Measurements from ENCODE around the gene HMG20A.

Gene HMG20A

GRCh38 chr15:77414789-77415442 is 5.8 kb upstream of the HMG20A start:
- no peaks in the 10 kb centered on the region for H3K27me3 Mint-ChIP-seq
- DNase-seq, result no peak
- peaks cover 5% of the 10 kb centered on the region for H3K36me3 Mint-ChIP-seq (ENCODE audit: low read depth)
- no peaks in the 10 kb centered on the region for H3K9me3 Mint-ChIP-seq
- H3K4me3 Mint-ChIP-seq, result no peak overlapping the region
- H3K4me1 Mint-ChIP-seq (ENCODE audit: low read depth), result peaks cover 29% of the 10 kb centered on the region
- H3K27ac Mint-ChIP-seq, result no peak overlapping the region

GRCh38 chr15:77415450-77416147 is 5.1 kb upstream of the HMG20A start:
- Mint-ChIP-seq H3K27me3 (no peaks in the 10 kb centered on the region), H3K4me1 (ENCODE audit: low read depth) (peaks cover 23% of the 10 kb centered on the region), H3K9me3 (no peaks in the 10 kb centered on the region), H3K36me3 (ENCODE audit: low read depth) (peaks cover 6% of the 10 kb centered on the region), H3K27ac (no peak overlapping the region), H3K4me3 (no peak overlapping the region)
- no peak for DNase-seq

GRCh38 chr15:77416148-77416455 is 4.6 kb upstream of the HMG20A start:
- no peak overlapping the region for H3K4me3 Mint-ChIP-seq
- peaks cover 11% of the 10 kb centered on the region for H3K36me3 Mint-ChIP-seq (ENCODE audit: low read depth)
- H3K4me1 Mint-ChIP-seq (ENCODE audit: low read depth), result peaks cover 22% of the 10 kb centered on the region
- DNase-seq, result no peak
- H3K27ac Mint-ChIP-seq, result no peak overlapping the region
- H3K9me3 Mint-ChIP-seq, result no peaks in the 10 kb centered on the region
- no peaks in the 10 kb centered on the region for H3K27me3 Mint-ChIP-seq

GRCh38 chr15:77416954-77417353 is 3.7 kb upstream of the HMG20A start:
- no peaks in the 10 kb centered on the region for H3K27me3 Mint-ChIP-seq
- no peak overlapping the region for H3K4me3 Mint-ChIP-seq
- peaks cover 16% of the 10 kb centered on the region for H3K36me3 Mint-ChIP-seq (ENCODE audit: low read depth)
- peaks cover 31% of the 10 kb centered on the region for H3K4me1 Mint-ChIP-seq (ENCODE audit: low read depth)
- H3K9me3 Mint-ChIP-seq, result no peaks in the 10 kb centered on the region
- H3K27ac Mint-ChIP-seq, result no peak overlapping the region
- DNase-seq, result no peak

- no peak overlapping the region for H3K4me3 Mint-ChIP-seq
- H3K9me3 Mint-ChIP-seq, result no peaks in the 10 kb centered on the region
Measured at GRCh38 chr15:77417602-77418001, 3.1 kb upstream of the HMG20A start.

DNA sequence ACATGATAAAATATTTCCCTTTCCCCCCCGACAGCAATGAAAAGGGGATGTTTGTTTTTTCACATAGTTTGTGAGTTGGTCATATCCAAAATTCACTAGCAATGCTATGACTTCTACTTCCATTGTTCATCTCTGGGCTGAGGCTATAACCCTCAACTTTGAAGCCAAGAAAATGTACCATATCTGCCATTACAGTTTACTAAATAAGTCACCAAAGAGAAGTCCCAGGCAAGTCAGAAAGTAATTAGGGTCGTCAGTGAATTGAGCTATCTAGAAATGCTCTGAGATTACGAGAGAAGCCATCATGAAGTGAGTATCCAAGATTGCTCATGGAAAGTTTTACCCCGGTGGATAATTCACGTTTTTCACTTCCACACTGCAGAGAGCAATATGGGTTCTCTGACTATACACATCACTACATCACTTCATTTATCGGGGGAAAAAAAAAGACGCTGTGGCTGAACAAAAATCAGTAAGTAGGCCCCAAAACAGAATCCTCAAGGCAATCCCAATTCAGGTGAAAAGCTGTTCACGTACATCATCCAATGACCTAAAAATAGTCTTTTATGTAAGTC is 2.2 kb upstream of the HMG20A start:
- Mint-ChIP-seq H3K4me3 (peak overlapping the region; percentile 87), H3K36me3 (ENCODE audit: low read depth) (peaks cover 16% of the 10 kb centered on the region), H3K4me1 (ENCODE audit: low read depth) (peaks cover 39% of the 10 kb centered on the region), H3K27ac (peak overlapping the region; percentile 91), H3K9me3 (no peaks in the 10 kb centered on the region), H3K27me3 (no peaks in the 10 kb centered on the region)
- DNase-seq, result no peak

More at GRCh38 chr15:77417602-77418001, 3.1 kb upstream of the HMG20A start:
- Mint-ChIP-seq H3K27me3 (no peaks in the 10 kb centered on the region), H3K36me3 (ENCODE audit: low read depth) (peaks cover 16% of the 10 kb centered on the region), H3K27ac (no peak overlapping the region), H3K4me1 (ENCODE audit: low read depth) (peaks cover 33% of the 10 kb centered on the region)
- no peak for DNase-seq

GRCh38 chr15:77418966-77419835 is 1.5 kb upstream of the HMG20A start:
- H3K27me3 Mint-ChIP-seq, result no peaks in the 10 kb centered on the region
- peaks cover 16% of the 10 kb centered on the region for H3K36me3 Mint-ChIP-seq (ENCODE audit: low read depth)
- peaks cover 45% of the 10 kb centered on the region for H3K4me1 Mint-ChIP-seq (ENCODE audit: low read depth)
- H3K27ac Mint-ChIP-seq, result peak overlapping the region; percentile 91
- DNase-seq, result peak; percentile 70
- no peaks in the 10 kb centered on the region for H3K9me3 Mint-ChIP-seq
- peak overlapping the region; percentile 87 for H3K4me3 Mint-ChIP-seq

DNA sequence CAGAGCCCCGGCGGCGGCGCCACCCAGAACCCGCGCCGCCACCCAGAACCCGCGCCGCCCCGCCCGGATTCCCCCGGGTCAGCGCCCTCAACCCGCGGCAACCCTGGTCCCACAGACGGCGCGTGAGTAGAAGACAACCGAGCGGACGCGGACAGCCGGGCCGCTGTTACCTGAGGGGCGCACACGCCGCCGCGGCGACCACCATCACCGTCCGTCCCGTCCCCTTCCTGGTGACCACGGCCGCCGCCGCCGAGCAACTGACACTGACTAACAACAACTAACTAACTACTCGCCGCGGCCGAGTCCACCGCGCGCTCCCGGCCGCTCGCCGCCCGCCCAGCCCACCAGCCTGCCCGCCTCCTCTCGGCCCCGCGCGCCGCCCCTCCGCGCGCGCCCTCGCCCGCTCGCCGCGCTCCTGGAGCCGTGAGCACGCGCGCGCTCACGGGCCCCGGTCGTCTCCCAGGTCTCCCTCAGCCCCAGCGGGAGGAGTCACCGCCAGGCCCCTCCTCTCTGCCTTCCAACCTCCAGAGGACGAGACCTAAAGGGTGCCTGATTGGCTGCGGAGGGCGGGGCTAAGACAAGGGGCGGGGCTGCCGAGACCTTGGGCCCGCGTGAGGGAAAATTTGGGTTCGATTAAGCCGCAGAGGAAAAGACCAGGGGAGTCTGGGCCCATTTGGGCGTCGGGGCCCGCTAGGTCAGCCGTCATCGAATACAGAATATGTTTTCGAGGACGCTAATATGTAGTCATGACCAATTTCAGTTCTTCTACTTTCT is 665 bp upstream of the HMG20A start, which contains the start of gene PEAK1:
Gene PEAK1 (minus strand): TSS at position 269 of the 774 bp plus-strand sequence. CDS start 238,178 bp downstream, outside the sequence.
- Mint-ChIP-seq H3K4me3 (peak within 1 kb of the TSS; percentile 95), H3K27me3 (no peaks in the 10 kb centered on the region), H3K4me1 (ENCODE audit: low read depth) (peaks cover 53% of the 10 kb centered on the region), H3K27ac (peak within 1 kb of the TSS; percentile 99), H3K36me3 (ENCODE audit: low read depth) (peaks cover 20% of the 10 kb centered on the region), H3K9me3 (no peaks in the 10 kb centered on the region)
- peak; percentile 100 for DNase-seq

- H3K36me3 Mint-ChIP-seq (ENCODE audit: low read depth), result peaks cover 21% of the 10 kb centered on the region
- no peaks in the 10 kb centered on the region for H3K9me3 Mint-ChIP-seq
- H3K27me3 Mint-ChIP-seq, result no peaks in the 10 kb centered on the region
- peaks cover 64% of the 10 kb centered on the region for H3K4me1 Mint-ChIP-seq (ENCODE audit: low read depth)
- peak overlapping the region; percentile 95 for H3K4me3 Mint-ChIP-seq
- DNase-seq, result no peak
- H3K27ac Mint-ChIP-seq, result peak overlapping the region; percentile 99
Measured at GRCh38 chr15:77421370-77421700, 647 bp downstream of the HMG20A start.

GRCh38 chr15:77425104-77425503 is 4.4 kb downstream of the HMG20A start:
- peaks cover 18% of the 10 kb centered on the region for H3K36me3 Mint-ChIP-seq (ENCODE audit: low read depth)
- no peak overlapping the region for H3K27ac Mint-ChIP-seq

GRCh38 chr15:77426377-77426776 is 5.7 kb downstream of the HMG20A start:
- Mint-ChIP-seq H3K4me1 (ENCODE audit: low read depth) (peaks cover 68% of the 10 kb centered on the region), H3K27ac (no peak overlapping the region), H3K4me3 (no peak overlapping the region), H3K36me3 (ENCODE audit: low read depth) (peaks cover 14% of the 10 kb centered on the region), H3K9me3 (no peaks in the 10 kb centered on the region), H3K27me3 (no peaks in the 10 kb centered on the region)
- DNase-seq, result no peak

More at GRCh38 chr15:77425104-77425503, 4.4 kb downstream of the HMG20A start:
- H3K27me3 Mint-ChIP-seq, result no peaks in the 10 kb centered on the region
- peaks cover 64% of the 10 kb centered on the region for H3K4me1 Mint-ChIP-seq (ENCODE audit: low read depth)
- no peak for DNase-seq
- H3K4me3 Mint-ChIP-seq, result no peak overlapping the region
- H3K9me3 Mint-ChIP-seq, result no peaks in the 10 kb centered on the region

DNA sequence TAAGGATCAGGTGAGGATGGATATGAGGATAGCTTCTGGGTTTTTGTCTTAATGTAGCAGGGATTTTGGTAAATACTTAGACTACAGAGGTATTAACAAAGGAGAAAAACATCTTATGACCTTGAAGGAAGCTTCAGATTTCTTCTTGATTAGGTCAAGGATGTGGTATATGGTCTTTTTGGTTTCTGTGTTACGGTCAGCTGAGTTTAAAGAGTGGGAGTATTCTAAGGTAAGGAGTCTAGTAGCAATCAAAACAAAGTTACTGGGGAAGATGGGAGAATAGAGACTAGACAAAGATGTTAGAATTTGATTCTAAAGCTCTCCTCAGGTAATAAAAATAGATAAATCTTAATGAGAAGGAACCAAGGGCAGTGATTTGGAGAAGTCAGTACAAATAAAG is 6.2 kb downstream of the HMG20A start:
- Mint-ChIP-seq H3K9me3 (no peaks in the 10 kb centered on the region), H3K36me3 (ENCODE audit: low read depth) (peaks cover 11% of the 10 kb centered on the region), H3K4me3 (no peak overlapping the region), H3K4me1 (ENCODE audit: low read depth) (peaks cover 66% of the 10 kb centered on the region), H3K27ac (no peak overlapping the region), H3K27me3 (no peaks in the 10 kb centered on the region)
- DNase-seq, result no peak

DNA sequence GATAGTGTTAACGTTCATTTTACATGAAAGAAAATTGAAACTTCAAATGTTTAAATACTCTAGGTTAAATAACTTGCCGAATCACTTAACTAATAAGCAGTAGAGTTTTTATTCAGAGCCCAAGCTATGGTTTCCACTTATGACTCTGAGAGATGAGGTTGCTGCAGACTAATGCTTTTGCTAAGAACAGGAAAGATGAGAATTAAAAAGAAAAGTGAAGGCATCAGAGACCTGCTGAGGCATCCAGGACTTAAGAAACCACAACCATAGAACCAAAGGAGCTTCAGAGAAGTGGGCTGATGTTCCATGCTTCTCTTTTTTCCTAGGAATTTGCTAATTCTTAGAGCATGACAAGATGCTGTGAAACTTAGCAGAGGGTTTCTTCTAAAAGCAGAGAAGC is 9.5 kb downstream of the HMG20A start:
- Mint-ChIP-seq H3K27me3 (no peaks in the 10 kb centered on the region), H3K4me3 (no peak overlapping the region), H3K4me1 (ENCODE audit: low read depth) (peaks cover 53% of the 10 kb centered on the region), H3K36me3 (ENCODE audit: low read depth) (peaks cover 7% of the 10 kb centered on the region), H3K9me3 (no peaks in the 10 kb centered on the region), H3K27ac (peak overlapping the region; percentile 89)
- no peak for DNase-seq

DNA sequence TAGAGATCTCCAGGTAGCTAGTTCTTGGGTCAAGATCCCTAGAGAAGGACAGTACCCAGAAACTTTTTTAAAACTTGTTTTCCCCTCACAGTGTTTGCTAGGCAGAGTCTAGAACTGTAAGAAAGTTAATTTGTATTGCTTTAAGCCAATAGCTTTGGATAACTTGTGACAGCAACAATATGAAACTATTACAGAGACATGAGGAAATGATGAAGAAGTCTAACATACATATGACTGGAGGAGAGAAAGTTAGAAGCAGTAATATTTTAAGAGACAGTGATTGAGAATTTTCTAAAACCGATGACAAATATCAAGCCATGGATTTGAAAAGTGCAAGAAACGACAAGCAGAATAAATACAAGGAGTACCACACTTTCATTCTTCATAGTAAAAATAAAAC is 10.0 kb downstream of the HMG20A start:
- H3K36me3 Mint-ChIP-seq (ENCODE audit: low read depth), result peaks cover 7% of the 10 kb centered on the region
- H3K9me3 Mint-ChIP-seq, result no peaks in the 10 kb centered on the region
- H3K27ac Mint-ChIP-seq, result peak overlapping the region; percentile 89
- H3K4me3 Mint-ChIP-seq, result no peak overlapping the region
- H3K27me3 Mint-ChIP-seq, result no peaks in the 10 kb centered on the region
- DNase-seq, result no peak
- peaks cover 51% of the 10 kb centered on the region for H3K4me1 Mint-ChIP-seq (ENCODE audit: low read depth)
